H1 (cell line): ENCODE data around the gene CDH16. TPM values are rescaled to one million over a fixed set of nuclear protein-coding genes. Genes with fewer than 3 reads are reported as not detected.

Experiments used
- CTCF ChIA-PET: fragments of 300-600 bp; sonication (Branson Sonifier 250); formaldehyde crosslinking; loops from one replicate; lab custom pipeline; 2021; ENCODE audit not compliant: partially characterized antibody; lab: Charles Lee
- POLR2A ChIA-PET: fragments of 300-600 bp; sonication (Branson Sonifier 250); formaldehyde crosslinking; loops from one replicate; lab custom pipeline; 2021; ENCODE audit warnings: inconsistent platforms; ENCODE audit not compliant: partially characterized antibody; lab: Charles Lee
- DNase-seq, 2 experiments: peaks; one replicate each; pipeline versions ENCODE4 v3.0.0 to v3.0.0-alpha.2; 2010 to 2022; ENCODE audit warnings: low spot score in 2 of 2, low read depth in 1 of 2, mixed read lengths in 1 of 2
- FAIRE-seq: peaks from 2 replicates; lab custom pipeline; 2011; peaks lifted over from hg19 to GRCh38; lab: Jason Lieb, UNC
- H2AFZ ChIP-seq: 2 replicates; pipeline ENCODE4 v1.8.1; 2012; ENCODE audit warnings: low read length, inconsistent platforms
- H2AK5ac ChIP-seq: 2 replicates; pipeline ENCODE4 v1.6.1; 2013; ENCODE audit warnings: low read depth, low read length
- H2BK120ac ChIP-seq: replicated peaks from 2 replicates; pipeline ENCODE3; 2013; ENCODE audit warnings: low read depth, low read length, inconsistent platforms
- H2BK12ac ChIP-seq: 2 replicates; pipeline ENCODE4 v1.6.1; 2013; ENCODE audit warnings: low read depth, low read length
- H2BK15ac ChIP-seq: 2 replicates; pipeline ENCODE4 v1.6.1; 2013; ENCODE audit warnings: low read length
- H2BK20ac ChIP-seq: 2 replicates; pipeline ENCODE4 v1.6.1; 2013; ENCODE audit warnings: low read length
- H2BK5ac ChIP-seq: 2 replicates; pipeline ENCODE4 v1.6.1; 2013; ENCODE audit warnings: low read depth, low read length
- H3K14ac ChIP-seq: 2 replicates; pipeline ENCODE4 v1.6.1; 2013; ENCODE audit warnings: inconsistent platforms; ENCODE audit not compliant: insufficient read length
- H3K18ac ChIP-seq: 2 replicates; pipeline ENCODE4 v1.6.1; 2013; ENCODE audit warnings: low read length; ENCODE audit errors: extremely low read depth
- H3K23ac ChIP-seq: 2 replicates; pipeline ENCODE4 v1.6.1; 2013; ENCODE audit warnings: inconsistent platforms; ENCODE audit not compliant: insufficient read length
- H3K23me2 ChIP-seq: 2 replicates; pipeline ENCODE4 v1.6.1; 2013; ENCODE audit warnings: low read depth, low read length
- H3K27ac ChIP-seq: 2 replicates; pipeline ENCODE4 v1.6.1; 2011; ENCODE audit warnings: low read depth, low read length, inconsistent platforms
- H3K27me3 ChIP-seq, 4 experiments: replicated peaks in 1 of 4; 1 replicate in 1 of 4; 2 replicates in 3 of 4; pipeline versions ENCODE4 v1.6.1 to v1.8.1; 2011 to 2013; ENCODE audit warnings: low read length in 3 of 4, mild to moderate bottlenecking in 3 of 4, inconsistent platforms in 2 of 4, mixed read lengths in 2 of 4, moderate library complexity in 1 of 4; ENCODE audit not compliant: control insufficient read depth in 3 of 4, insufficient read depth in 3 of 4; ENCODE audit errors: extremely low read depth in 1 of 4
- H3K36me3 ChIP-seq, 4 experiments: 2 replicates each; pipeline versions ENCODE4 v1.6.1 to v1.8.1; 2011 to 2013; ENCODE audit warnings: mild to moderate bottlenecking in 4 of 4, low read length in 3 of 4, moderate library complexity in 2 of 4, control low read depth in 1 of 4, inconsistent platforms in 1 of 4; ENCODE audit not compliant: insufficient read depth in 4 of 4, control insufficient read depth in 2 of 4
- H3K4ac ChIP-seq: replicated peaks from 2 replicates; pipeline ENCODE3; 2013; ENCODE audit warnings: low read length, low read depth, mixed read lengths, inconsistent platforms; ENCODE audit not compliant: insufficient read length
- H3K4me1 ChIP-seq, 4 experiments: replicated peaks in 1 of 4; 1 replicate in 1 of 4; 2 replicates in 3 of 4; pipeline versions ENCODE4 v1.6.1 to v1.8.1; 2011 to 2013; ENCODE audit warnings: low read length in 3 of 4, inconsistent platforms in 2 of 4, mixed read lengths in 1 of 4; ENCODE audit not compliant: insufficient read depth in 4 of 4, control insufficient read depth in 3 of 4
- H3K4me2 ChIP-seq, 2 experiments: 2 replicates each; pipeline versions ENCODE4 v1.6.1 to v1.8.1; 2011 to 2013; ENCODE audit warnings: low read depth in 2 of 2, low read length in 2 of 2, control low read depth in 1 of 2, inconsistent platforms in 1 of 2, mild to moderate bottlenecking in 1 of 2; ENCODE audit not compliant: insufficient read depth in 1 of 2
- H3K4me3 ChIP-seq, 4 experiments: fragments of 200-600, 300-600 bp in 1 of 4; sonication (generic), shearing (Covaris generic), sonication (Bioruptor Twin) in 1 of 4; 2 replicates each; pipeline versions ENCODE4 v1.5.1 to v1.8.1; 2011 to 2016; ENCODE audit warnings: low read length in 4 of 4, low read depth in 3 of 4, control low read depth in 2 of 4, inconsistent platforms in 2 of 4, mild to moderate bottlenecking in 2 of 4, mixed read lengths in 1 of 4, moderate library complexity in 1 of 4; ENCODE audit not compliant: insufficient read depth in 2 of 4; ENCODE audit errors: extremely low read depth in 1 of 4
- H3K56ac ChIP-seq: replicated peaks from 2 replicates; pipeline ENCODE3; 2013; ENCODE audit warnings: low read depth, mild to moderate bottlenecking, mixed read lengths, low read length, inconsistent platforms; ENCODE audit not compliant: insufficient read length
- H3K79me1 ChIP-seq: 2 replicates; pipeline ENCODE4 v1.6.1; 2013; ENCODE audit warnings: low read depth, low read length, control low read depth
- H3K79me2 ChIP-seq, 2 experiments: 2 replicates each; pipeline versions ENCODE4 v1.6.1 to v1.8.1; 2012 to 2013; ENCODE audit warnings: low read length in 2 of 2, mild to moderate bottlenecking in 2 of 2, inconsistent platforms in 1 of 2; ENCODE audit not compliant: insufficient read depth in 2 of 2, control insufficient read depth in 1 of 2
- H3K9ac ChIP-seq, 4 experiments: replicated peaks in 1 of 4; 1 replicate in 1 of 4; 2 replicates in 3 of 4; pipeline versions ENCODE4 v1.6.1 to v1.8.1; 2011 to 2013; ENCODE audit warnings: low read depth in 3 of 4, low read length in 3 of 4, control low read depth in 2 of 4, mild to moderate bottlenecking in 2 of 4, moderate library complexity in 2 of 4, inconsistent platforms in 1 of 4; ENCODE audit errors: extremely low read depth in 1 of 4
- H3K9me3 ChIP-seq, 2 experiments: 2 replicates each; pipeline versions ENCODE4 v1.6.1 to v1.8.1; 2012 to 2013; ENCODE audit warnings: mild to moderate bottlenecking in 2 of 2, moderate library complexity in 2 of 2, control low read depth in 1 of 2, inconsistent platforms in 1 of 2, low read depth in 1 of 2, low read length in 1 of 2, mixed read lengths in 1 of 2; ENCODE audit not compliant: insufficient read depth in 2 of 2
- H4K20me1 ChIP-seq, 2 experiments: replicated peaks in 1 of 2; 2 replicates each; pipeline versions ENCODE3 to v1.8.1; 2011 to 2013; ENCODE audit warnings: inconsistent platforms in 2 of 2, low read length in 2 of 2, mild to moderate bottlenecking in 1 of 2; ENCODE audit not compliant: insufficient read depth in 2 of 2, control insufficient read depth in 1 of 2
- H4K5ac ChIP-seq: 2 replicates; pipeline ENCODE4 v1.6.1; 2013; ENCODE audit warnings: low read length, low read depth, mixed read lengths, inconsistent platforms; ENCODE audit not compliant: insufficient read length
- H4K8ac ChIP-seq: 2 replicates; pipeline ENCODE4 v1.8.0; 2013; ENCODE audit warnings: mild to moderate bottlenecking, moderate library complexity, low read length, inconsistent platforms; ENCODE audit not compliant: insufficient read depth; ENCODE audit errors: extremely low read depth
- H4K91ac ChIP-seq: replicated peaks from 2 replicates; pipeline ENCODE3; 2013; ENCODE audit warnings: low read length, mixed read lengths, inconsistent platforms; ENCODE audit not compliant: insufficient read length
- ATF2 ChIP-seq: IDR thresholded peaks from 2 replicates; pipeline ENCODE4 v1.6.1; 2012; ENCODE audit warnings: low read length, inconsistent platforms
- BACH1 ChIP-seq: IDR thresholded peaks from 2 replicates; pipeline ENCODE4 v1.6.1; 2012; ENCODE audit warnings: low read length, improper control_type of control experiment
- CBX8 ChIP-seq: fragments of 300-800, 300-1000 bp; sonication (generic); IDR thresholded peaks from 2 replicates; pipeline ENCODE4 v1.7.1; 2016; ENCODE audit warnings: low read depth, low read length, borderline replicate concordance
- CHD2 ChIP-seq: IDR thresholded peaks from 2 replicates; pipeline ENCODE4 v1.6.1; 2012; ENCODE audit warnings: low read length, improper control_type of control experiment
- HDAC6 ChIP-seq: IDR thresholded peaks from one replicate; pipeline ENCODE4 v1.7.1; 2012; ENCODE audit warnings: low read depth, mild to moderate bottlenecking, inconsistent platforms, low read length, moderate library complexity
- KDM1A ChIP-seq: fragments of 200-600, 300-600 bp; sonication (generic); IDR thresholded peaks from 2 replicates; pipeline ENCODE4 v1.7.1; 2016; ENCODE audit warnings: mild to moderate bottlenecking, low read length, borderline replicate concordance
- NRF1 ChIP-seq: IDR thresholded peaks from 2 replicates; pipeline ENCODE4 v1.6.1; 2011; ENCODE audit warnings: mild to moderate bottlenecking, low read depth, low read length, improper control_type of control experiment
- POU5F1 ChIP-seq: IDR thresholded peaks from 2 replicates; pipeline ENCODE4 v1.6.1; 2011; ENCODE audit warnings: low read depth, mild to moderate bottlenecking, low read length, moderate library complexity
- SIN3A ChIP-seq, 2 experiments: IDR thresholded peaks in 1 of 2; conservative IDR thresholded peaks in 1 of 2; 2 replicates each; pipeline ENCODE4 v1.6.1; 2011 to 2012; ENCODE audit warnings: low read length in 2 of 2, improper control_type of control experiment in 1 of 2, low read depth in 1 of 2, mild to moderate bottlenecking in 1 of 2
- SIX5 ChIP-seq: IDR thresholded peaks from 2 replicates; pipeline ENCODE4 v1.6.1; 2011; ENCODE audit warnings: mild to moderate bottlenecking, low read depth, low read length
- WGBS, 2 experiments: shearing (Covaris generic) in 1 of 2; methylation state at CpG; one replicate each; pipeline versions ENCODE4 v1.1.6 to v1.1.7; 2013 to 2015; ENCODE audit warnings: low lambda C conversion rate in 2 of 2, mixed read lengths in 2 of 2, inconsistent platforms in 1 of 2, low coverage in 1 of 2, missing lambda C conversion rate in 1 of 2; ENCODE audit not compliant: insufficient replicate concordance in 2 of 2, insufficient coverage in 1 of 2, insufficient read length in 1 of 2; ENCODE audit errors: extremely low coverage in 1 of 2, missing lambda C conversion rate in 1 of 2; 5-methylcytosine and 5-hydroxymethylcytosine counted together
- polyA plus RNA-seq, 7 experiments: library from polyadenylated mRNA; depleted of rRNA in 3 of 7; stranded (reverse) in 5 of 7; unstranded in 2 of 7; fragments of >200 nt in 5 of 7; fragments of 200-250 nt in 2 of 7; gene quantifications; 1 replicate in 5 of 7; 2 replicates in 1 of 7; 4 replicates in 1 of 7; pipeline versions ENCODE4 v1.2.1 to v1.2.3, GENCODE V29; 2011 to 2013; ENCODE audit warnings: missing spikeins in 2 of 7, mixed read lengths in 2 of 7
- total RNA-seq: library from RNA; stranded (reverse); fragmentation: NEBNext Ultra II Directional; extraction: Animal tissue kit (Norgen Biotek cat#: 25700); gene quantifications from 2 replicates; pipeline ENCODE4 v1.2.1, GENCODE V29; 2021

CDH16 gene
- total and polyA plus RNA-seq, 2 of the 8 experiments (the other 6 are each of a cell fraction or from before 2014, with no cell fraction given) = not detected

- Histone ChIP-seq H4K20me1 (peaks cover 7 to 15% of the 10 kb centered on the region in 2 experiments), H3K27ac (no peak overlapping the region), H2BK12ac (no peak overlapping the region), H3K23me2 (peaks cover 8% of the 10 kb centered on the region; the same call in 1 of the 2 replicates), H4K8ac (no peak overlapping the region), H3K36me3 (peaks cover 10 to 30% (median 21%) of the 10 kb centered on the region in 4 experiments), H2BK120ac (no peak overlapping the region), H2AK5ac (no peak overlapping the region), H4K5ac (no peak overlapping the region), H3K56ac (no peak overlapping the region), H3K9ac (no peak overlapping the region), H3K14ac (no peak overlapping the region), H2AFZ (no peak overlapping the region), H3K4me3 (peak overlapping the region in 1 of 4 experiments; percentile 84; a peak in 2 of 8 replicates), H2BK20ac (no peak overlapping the region), H3K4ac (no peak overlapping the region), H4K91ac (no peak overlapping the region), H3K23ac (no peak overlapping the region), H2BK15ac (no peak overlapping the region), H3K79me2 (peaks cover 0 to 30% of the 10 kb centered on the region in 2 experiments; a peak in 3 of 4 replicates), H3K4me1 (peaks cover 0 to 10% (median 3%) of the 10 kb centered on the region in 4 experiments; a peak in 3 of 7 replicates), H3K9me3 (no peaks in the 10 kb centered on the region), H2BK5ac (no peak overlapping the region), H3K79me1 (peaks cover 12% of the 10 kb centered on the region), H3K4me2 (peak overlapping the region; percentile 68 to 89; a peak in 3 of 4 replicates), H3K27me3 (peaks cover 0 to 3% (median 0%) of the 10 kb centered on the region in 4 experiments; a peak in 1 of 7 replicates), H3K18ac (no peak overlapping the region)
- DNase-seq (no peak), FAIRE-seq (no peak)
- POLR2A ChIA-PET = interaction anchor here (0.6 to 3.0 kb wide), 6 partner anchors 8 to 131 kb away, joined by 3 to 12 read pairs (median 7); partner anchors contain the start of gene DYNC1LI2
- 90% methylated on average over 8 of the region's 8 CpGs; no CpG with 5 or more reads in 1 of the 2 experiments for WGBS, 2 experiments
- CTCF ChIA-PET = interaction anchor here (0.6 to 42.0 kb wide), 9 partner anchors 9 to 316 kb away, joined by 3 to 1009 read pairs (median 3); partner anchors contain the start of genes CDH16, DYNC1LI2 and RRAD
- TF ChIP-seq ATF2 (no peak), KDM1A (no peak), NRF1 (no peak), BACH1 (no peak), SIX5 (no peak), POU5F1 (no peak), HDAC6 (no peak), SIN3A (conservative IDR thresholded peaks at IDR 0.05 in 1 of 2, IDR thresholded peaks at IDR 0.05 in 1 of 2; ENCODE audit: low read depth in 1 of 2, low read length in 2 of 2) (no peak), CBX8 (no peak), CHD2 (no peak)
Measured at GRCh38 chr16:66881964-66882508, 36.6 kb downstream of the CDH16 start.
